Measurements from ENCODE around the gene VMP1.
"Not testable (repeated sequence)": the region's sequence is repeated elsewhere in the genome, so short reads cannot be mapped to it uniquely, and the experiment has no call there.

- TF ChIP-seq EZH2 (IDR thresholded peaks at IDR 0.05; ENCODE audit: insufficient read depth, poor library complexity, severe bottlenecking); EZH2phosphoT487 (IDR thresholded peaks at IDR 0.05; ENCODE audit: insufficient read depth, low read depth): not testable (repeated sequence)
These were observed 145.4 kb downstream of the VMP1 start for GRCh38 chr17:59852847-59853167.
